Measurements from ENCODE around the gene TMC6.

- TF ChIP-seq, protein P1, sequence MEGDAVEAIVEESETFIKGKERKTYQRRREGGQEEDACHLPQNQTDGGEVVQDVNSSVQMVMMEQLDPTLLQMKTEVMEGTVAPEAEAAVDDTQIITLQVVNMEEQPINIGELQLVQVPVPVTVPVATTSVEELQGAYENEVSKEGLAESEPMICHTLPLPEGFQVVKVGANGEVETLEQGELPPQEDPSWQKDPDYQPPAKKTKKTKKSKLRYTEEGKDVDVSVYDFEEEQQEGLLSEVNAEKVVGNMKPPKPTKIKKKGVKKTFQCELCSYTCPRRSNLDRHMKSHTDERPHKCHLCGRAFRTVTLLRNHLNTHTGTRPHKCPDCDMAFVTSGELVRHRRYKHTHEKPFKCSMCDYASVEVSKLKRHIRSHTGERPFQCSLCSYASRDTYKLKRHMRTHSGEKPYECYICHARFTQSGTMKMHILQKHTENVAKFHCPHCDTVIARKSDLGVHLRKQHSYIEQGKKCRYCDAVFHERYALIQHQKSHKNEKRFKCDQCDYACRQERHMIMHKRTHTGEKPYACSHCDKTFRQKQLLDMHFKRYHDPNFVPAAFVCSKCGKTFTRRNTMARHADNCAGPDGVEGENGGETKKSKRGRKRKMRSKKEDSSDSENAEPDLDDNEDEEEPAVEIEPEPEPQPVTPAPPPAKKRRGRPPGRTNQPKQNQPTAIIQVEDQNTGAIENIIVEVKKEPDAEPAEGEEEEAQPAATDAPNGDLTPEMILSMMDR (IDR thresholded peaks at IDR 0.05; ENCODE audit: borderline replicate concordance, extremely low read depth, low read length, poor library complexity, severe bottlenecking), result no peak
- TF ChIP-seq EZH2 (IDR thresholded peaks at IDR 0.05; ENCODE audit: borderline replicate concordance, low read depth, low read length, severe bottlenecking), result no peak
These were observed 36.4 kb upstream of the TMC6 start for GRCh38 chr17:78164748-78165607.

Measured in DND-41 (cell line).